GM23338 (cell line): ENCODE measurements around the gene KLHL1. TPM values are rescaled to one million over a fixed set of nuclear protein-coding genes. Genes with fewer than 3 reads are reported as not detected.

ENCODE experiments used
- ATAC-seq: fragments of 200-7000 bp; cut with Tn5 transposase; 3 replicates; pipeline ENCODE4 v1.9.1; 2020
- DNase-seq: peaks from one replicate; pipeline ENCODE4 v3.0.0-alpha.2; 2015; ENCODE audit warnings: low spot score
- H2AFZ ChIP-seq: fragments of 200-600 bp; sonication (generic); 2 replicates; pipeline ENCODE4 v1.8.0; 2016; ENCODE audit warnings: antibody characterized with exemption, mild to moderate bottlenecking, moderate library complexity
- H3F3A ChIP-seq: fragments of 200-600 bp; sonication (generic); replicated peaks from 2 replicates; pipeline ENCODE4 v1.8.0; 2017; ENCODE audit warnings: antibody characterized with exemption, mixed run types, low read depth
- H3K27ac ChIP-seq: fragments of 200-600 bp; sonication (generic); 2 replicates; pipeline ENCODE4 v1.6.1; 2016; ENCODE audit warnings: low read depth
- H3K27me3 ChIP-seq: fragments of 200-600 bp; sonication (generic); 2 replicates; pipeline ENCODE4 v1.8.0; 2016; ENCODE audit warnings: mild to moderate bottlenecking, mixed run types, moderate library complexity; ENCODE audit not compliant: insufficient read depth
- H3K36me3 ChIP-seq: fragments of 200-600 bp; sonication (generic); 2 replicates; pipeline ENCODE4 v1.8.0; 2016; ENCODE audit warnings: mild to moderate bottlenecking; ENCODE audit not compliant: insufficient read depth
- H3K4me1 ChIP-seq: fragments of 200-600 bp; sonication (generic); 2 replicates; pipeline ENCODE4 v1.8.0; 2016; ENCODE audit warnings: mild to moderate bottlenecking, moderate library complexity; ENCODE audit not compliant: insufficient read depth
- H3K4me2 ChIP-seq: fragments of 200-600 bp; sonication (generic); 2 replicates; pipeline ENCODE4 v1.7.1; 2017; ENCODE audit warnings: mixed run types
- H3K4me3 ChIP-seq: fragments of 200-600 bp; sonication (generic); 2 replicates; pipeline ENCODE4 v1.6.1; 2016; ENCODE audit warnings: mixed run types
- H3K79me2 ChIP-seq: fragments of 200-600 bp; sonication (generic); replicated peaks from 2 replicates; pipeline ENCODE4 v1.8.0; 2017; ENCODE audit warnings: mild to moderate bottlenecking; ENCODE audit not compliant: insufficient read depth
- H3K9me2 ChIP-seq: fragments of 200-600 bp; sonication (generic); 2 replicates; pipeline ENCODE4 v1.8.0; 2017; ENCODE audit not compliant: insufficient read depth
- H4K20me1 ChIP-seq: fragments of 200-600 bp; sonication (generic); replicated peaks from 2 replicates; pipeline ENCODE4 v1.8.0; 2017; ENCODE audit warnings: mild to moderate bottlenecking; ENCODE audit not compliant: insufficient read depth
- H3K27ac Mint-ChIP-seq: 2 replicates; pipeline ENCODE4 v1.8.0; 2020; ENCODE audit warnings: inconsistent platforms, mild to moderate bottlenecking, moderate library complexity, mixed read lengths
- H3K27me3 Mint-ChIP-seq: 3 replicates; pipeline ENCODE4 v1.8.0; 2022; ENCODE audit warnings: low read depth, mild to moderate bottlenecking, moderate library complexity, mixed read lengths, inconsistent platforms; ENCODE audit not compliant: insufficient read depth, poor library complexity
- H3K36me3 Mint-ChIP-seq: 3 replicates; pipeline ENCODE4 v1.8.0; 2021; ENCODE audit warnings: low read depth, mild to moderate bottlenecking, inconsistent platforms, moderate library complexity, mixed read lengths
- H3K4me1 Mint-ChIP-seq: 3 replicates; pipeline ENCODE4 v1.8.0; 2020; ENCODE audit warnings: mild to moderate bottlenecking, inconsistent platforms, mixed read lengths
- H3K4me3 Mint-ChIP-seq: 3 replicates; pipeline ENCODE4 v1.8.0; 2021; ENCODE audit warnings: moderate library complexity, mild to moderate bottlenecking, inconsistent platforms, mixed read lengths
- H3K9me3 Mint-ChIP-seq: 3 replicates; pipeline ENCODE4 v1.8.0; 2020; ENCODE audit warnings: moderate library complexity, mild to moderate bottlenecking, inconsistent platforms, mixed read lengths
- CREB1 ChIP-seq: fragments of 250-450 bp; sonication (Bioruptor Pico); IDR thresholded peaks from 2 replicates; pipeline ENCODE4 v1.5.0; 2020; ENCODE audit warnings: low read depth, mild to moderate bottlenecking, moderate library complexity
- EZH2 ChIP-seq: fragments of 200-600 bp; sonication (generic); IDR thresholded peaks from one replicate; pipeline ENCODE4 v1.8.0; 2017; ENCODE audit warnings: antibody characterized with exemption, mild to moderate bottlenecking, low read depth; ENCODE audit not compliant: unreplicated experiment
- EZH2phosphoT487 ChIP-seq: fragments of 200-600 bp; sonication (generic); IDR thresholded peaks from one replicate; pipeline ENCODE4 v1.8.1; 2018; ENCODE audit warnings: antibody characterized with exemption; ENCODE audit not compliant: unreplicated experiment
- JUNB ChIP-seq: IDR thresholded peaks from one replicate; pipeline ENCODE4 v1.6.1; 2016; ENCODE audit warnings: antibody characterized with exemption; ENCODE audit not compliant: unreplicated experiment
- NANOG ChIP-seq: IDR thresholded peaks from 2 replicates; pipeline ENCODE4 v1.6.1; 2016; ENCODE audit warnings: antibody characterized with exemption, borderline replicate concordance
- POLR2AphosphoS5 ChIP-seq: IDR thresholded peaks from 2 replicates; pipeline ENCODE4 v1.6.1; 2016; ENCODE audit warnings: antibody characterized with exemption, low read depth
- STAT1 ChIP-seq: IDR thresholded peaks from one replicate; pipeline ENCODE4 v1.6.1; 2016; ENCODE audit warnings: antibody characterized with exemption; ENCODE audit not compliant: unreplicated experiment
- polyA plus RNA-seq: library from polyadenylated mRNA; unstranded; fragments of >200 nt; fragmentation: Nextera tagmentation; extraction: Ambion mirVana; gene quantifications from 2 replicates; pipeline ENCODE4 v1.2.1, GENCODE V29; 2016
- total RNA-seq: library from RNA; depleted of rRNA; stranded (reverse); fragments of >200 nt; shearing (Covaris generic); gene quantifications from 2 replicates; pipeline ENCODE4 v1.2.3, GENCODE V29; 2014
- TF ChIP-seq, protein P1 (sequence below): IDR thresholded peaks from one replicate; pipeline ENCODE4 v1.6.1; 2018; ENCODE audit warnings: antibody characterized with exemption; ENCODE audit not compliant: unreplicated experiment
- TF ChIP-seq, protein P2 (sequence below): IDR thresholded peaks from 2 replicates; pipeline ENCODE4 v1.6.1; 2016; ENCODE audit warnings: antibody characterized with exemption
- TF ChIP-seq, protein P3 (sequence below): fragments of 250-450 bp; sonication (Bioruptor Pico); IDR thresholded peaks from 2 replicates; pipeline ENCODE4 v1.5.0; 2020; ENCODE audit warnings: mild to moderate bottlenecking, moderate library complexity

The KLHL1 gene
- total and polyA plus RNA-seq, 2 experiments from 2014 or later, result not detected

DNA sequence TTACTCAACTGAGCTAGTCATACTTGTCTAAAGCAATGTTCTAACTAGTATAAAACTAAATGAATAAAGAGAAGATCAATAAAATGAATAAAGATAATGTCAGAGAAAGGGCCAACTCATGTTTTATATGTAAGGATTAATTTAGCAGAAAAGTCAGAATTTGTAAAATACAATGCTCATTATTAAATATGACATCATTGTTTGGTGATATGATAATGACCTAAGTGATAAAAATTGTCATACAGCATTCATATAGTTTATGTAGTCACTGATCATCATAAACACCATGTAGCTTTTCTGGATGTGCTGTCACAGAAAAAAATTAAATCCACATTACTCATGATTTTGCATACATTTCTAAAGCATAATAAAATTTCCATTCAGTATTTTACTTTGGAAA, 3.8 kb downstream of the KLHL1 start:
- ATAC-seq (no peak), DNase-seq (no peak)
- no peak overlapping the region for H3K4me3 ChIP-seq
- H3K36me3 ChIP-seq, result no peaks in the 10 kb centered on the region
- peaks cover 3% of the 10 kb centered on the region; the same call in 1 of the 2 replicates for H4K20me1 ChIP-seq
- no peaks in the 10 kb centered on the region for H3K9me2 ChIP-seq
- no peaks in the 10 kb centered on the region for H3K9me3 Mint-ChIP-seq
- H3K79me2 ChIP-seq, result no peaks in the 10 kb centered on the region
- no peaks in the 10 kb centered on the region for H3F3A ChIP-seq
- peaks cover 5% of the 10 kb centered on the region; the same call in 1 of the 3 replicates for H3K4me1 Mint-ChIP-seq
- H3K36me3 Mint-ChIP-seq, result no peaks in the 10 kb centered on the region
- H3K27ac ChIP-seq, result no peak overlapping the region
- H3K27me3 ChIP-seq, result peaks cover 43% of the 10 kb centered on the region
- peaks cover 26% of the 10 kb centered on the region for H3K27me3 Mint-ChIP-seq
- no peaks in the 10 kb centered on the region for H3K4me1 ChIP-seq
- no peak overlapping the region for H3K4me3 Mint-ChIP-seq
- no peak overlapping the region for H3K4me2 ChIP-seq
- H3K27ac Mint-ChIP-seq, result no peak overlapping the region
- no peak overlapping the region for H2AFZ ChIP-seq
- TF ChIP-seq, protein P1, sequence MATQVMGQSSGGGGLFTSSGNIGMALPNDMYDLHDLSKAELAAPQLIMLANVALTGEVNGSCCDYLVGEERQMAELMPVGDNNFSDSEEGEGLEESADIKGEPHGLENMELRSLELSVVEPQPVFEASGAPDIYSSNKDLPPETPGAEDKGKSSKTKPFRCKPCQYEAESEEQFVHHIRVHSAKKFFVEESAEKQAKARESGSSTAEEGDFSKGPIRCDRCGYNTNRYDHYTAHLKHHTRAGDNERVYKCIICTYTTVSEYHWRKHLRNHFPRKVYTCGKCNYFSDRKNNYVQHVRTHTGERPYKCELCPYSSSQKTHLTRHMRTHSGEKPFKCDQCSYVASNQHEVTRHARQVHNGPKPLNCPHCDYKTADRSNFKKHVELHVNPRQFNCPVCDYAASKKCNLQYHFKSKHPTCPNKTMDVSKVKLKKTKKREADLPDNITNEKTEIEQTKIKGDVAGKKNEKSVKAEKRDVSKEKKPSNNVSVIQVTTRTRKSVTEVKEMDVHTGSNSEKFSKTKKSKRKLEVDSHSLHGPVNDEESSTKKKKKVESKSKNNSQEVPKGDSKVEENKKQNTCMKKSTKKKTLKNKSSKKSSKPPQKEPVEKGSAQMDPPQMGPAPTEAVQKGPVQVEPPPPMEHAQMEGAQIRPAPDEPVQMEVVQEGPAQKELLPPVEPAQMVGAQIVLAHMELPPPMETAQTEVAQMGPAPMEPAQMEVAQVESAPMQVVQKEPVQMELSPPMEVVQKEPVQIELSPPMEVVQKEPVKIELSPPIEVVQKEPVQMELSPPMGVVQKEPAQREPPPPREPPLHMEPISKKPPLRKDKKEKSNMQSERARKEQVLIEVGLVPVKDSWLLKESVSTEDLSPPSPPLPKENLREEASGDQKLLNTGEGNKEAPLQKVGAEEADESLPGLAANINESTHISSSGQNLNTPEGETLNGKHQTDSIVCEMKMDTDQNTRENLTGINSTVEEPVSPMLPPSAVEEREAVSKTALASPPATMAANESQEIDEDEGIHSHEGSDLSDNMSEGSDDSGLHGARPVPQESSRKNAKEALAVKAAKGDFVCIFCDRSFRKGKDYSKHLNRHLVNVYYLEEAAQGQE, result no peak
- TF ChIP-seq POLR2AphosphoS5 (no peak), EZH2 (no peak), JUNB (no peak), NANOG (no peak), CREB1 (no peak), STAT1 (no peak), EZH2phosphoT487 (no peak)
- TF ChIP-seq, protein P2, sequence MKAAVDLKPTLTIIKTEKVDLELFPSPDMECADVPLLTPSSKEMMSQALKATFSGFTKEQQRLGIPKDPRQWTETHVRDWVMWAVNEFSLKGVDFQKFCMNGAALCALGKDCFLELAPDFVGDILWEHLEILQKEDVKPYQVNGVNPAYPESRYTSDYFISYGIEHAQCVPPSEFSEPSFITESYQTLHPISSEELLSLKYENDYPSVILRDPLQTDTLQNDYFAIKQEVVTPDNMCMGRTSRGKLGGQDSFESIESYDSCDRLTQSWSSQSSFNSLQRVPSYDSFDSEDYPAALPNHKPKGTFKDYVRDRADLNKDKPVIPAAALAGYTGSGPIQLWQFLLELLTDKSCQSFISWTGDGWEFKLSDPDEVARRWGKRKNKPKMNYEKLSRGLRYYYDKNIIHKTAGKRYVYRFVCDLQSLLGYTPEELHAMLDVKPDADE, result no peak
- TF ChIP-seq, protein P3, sequence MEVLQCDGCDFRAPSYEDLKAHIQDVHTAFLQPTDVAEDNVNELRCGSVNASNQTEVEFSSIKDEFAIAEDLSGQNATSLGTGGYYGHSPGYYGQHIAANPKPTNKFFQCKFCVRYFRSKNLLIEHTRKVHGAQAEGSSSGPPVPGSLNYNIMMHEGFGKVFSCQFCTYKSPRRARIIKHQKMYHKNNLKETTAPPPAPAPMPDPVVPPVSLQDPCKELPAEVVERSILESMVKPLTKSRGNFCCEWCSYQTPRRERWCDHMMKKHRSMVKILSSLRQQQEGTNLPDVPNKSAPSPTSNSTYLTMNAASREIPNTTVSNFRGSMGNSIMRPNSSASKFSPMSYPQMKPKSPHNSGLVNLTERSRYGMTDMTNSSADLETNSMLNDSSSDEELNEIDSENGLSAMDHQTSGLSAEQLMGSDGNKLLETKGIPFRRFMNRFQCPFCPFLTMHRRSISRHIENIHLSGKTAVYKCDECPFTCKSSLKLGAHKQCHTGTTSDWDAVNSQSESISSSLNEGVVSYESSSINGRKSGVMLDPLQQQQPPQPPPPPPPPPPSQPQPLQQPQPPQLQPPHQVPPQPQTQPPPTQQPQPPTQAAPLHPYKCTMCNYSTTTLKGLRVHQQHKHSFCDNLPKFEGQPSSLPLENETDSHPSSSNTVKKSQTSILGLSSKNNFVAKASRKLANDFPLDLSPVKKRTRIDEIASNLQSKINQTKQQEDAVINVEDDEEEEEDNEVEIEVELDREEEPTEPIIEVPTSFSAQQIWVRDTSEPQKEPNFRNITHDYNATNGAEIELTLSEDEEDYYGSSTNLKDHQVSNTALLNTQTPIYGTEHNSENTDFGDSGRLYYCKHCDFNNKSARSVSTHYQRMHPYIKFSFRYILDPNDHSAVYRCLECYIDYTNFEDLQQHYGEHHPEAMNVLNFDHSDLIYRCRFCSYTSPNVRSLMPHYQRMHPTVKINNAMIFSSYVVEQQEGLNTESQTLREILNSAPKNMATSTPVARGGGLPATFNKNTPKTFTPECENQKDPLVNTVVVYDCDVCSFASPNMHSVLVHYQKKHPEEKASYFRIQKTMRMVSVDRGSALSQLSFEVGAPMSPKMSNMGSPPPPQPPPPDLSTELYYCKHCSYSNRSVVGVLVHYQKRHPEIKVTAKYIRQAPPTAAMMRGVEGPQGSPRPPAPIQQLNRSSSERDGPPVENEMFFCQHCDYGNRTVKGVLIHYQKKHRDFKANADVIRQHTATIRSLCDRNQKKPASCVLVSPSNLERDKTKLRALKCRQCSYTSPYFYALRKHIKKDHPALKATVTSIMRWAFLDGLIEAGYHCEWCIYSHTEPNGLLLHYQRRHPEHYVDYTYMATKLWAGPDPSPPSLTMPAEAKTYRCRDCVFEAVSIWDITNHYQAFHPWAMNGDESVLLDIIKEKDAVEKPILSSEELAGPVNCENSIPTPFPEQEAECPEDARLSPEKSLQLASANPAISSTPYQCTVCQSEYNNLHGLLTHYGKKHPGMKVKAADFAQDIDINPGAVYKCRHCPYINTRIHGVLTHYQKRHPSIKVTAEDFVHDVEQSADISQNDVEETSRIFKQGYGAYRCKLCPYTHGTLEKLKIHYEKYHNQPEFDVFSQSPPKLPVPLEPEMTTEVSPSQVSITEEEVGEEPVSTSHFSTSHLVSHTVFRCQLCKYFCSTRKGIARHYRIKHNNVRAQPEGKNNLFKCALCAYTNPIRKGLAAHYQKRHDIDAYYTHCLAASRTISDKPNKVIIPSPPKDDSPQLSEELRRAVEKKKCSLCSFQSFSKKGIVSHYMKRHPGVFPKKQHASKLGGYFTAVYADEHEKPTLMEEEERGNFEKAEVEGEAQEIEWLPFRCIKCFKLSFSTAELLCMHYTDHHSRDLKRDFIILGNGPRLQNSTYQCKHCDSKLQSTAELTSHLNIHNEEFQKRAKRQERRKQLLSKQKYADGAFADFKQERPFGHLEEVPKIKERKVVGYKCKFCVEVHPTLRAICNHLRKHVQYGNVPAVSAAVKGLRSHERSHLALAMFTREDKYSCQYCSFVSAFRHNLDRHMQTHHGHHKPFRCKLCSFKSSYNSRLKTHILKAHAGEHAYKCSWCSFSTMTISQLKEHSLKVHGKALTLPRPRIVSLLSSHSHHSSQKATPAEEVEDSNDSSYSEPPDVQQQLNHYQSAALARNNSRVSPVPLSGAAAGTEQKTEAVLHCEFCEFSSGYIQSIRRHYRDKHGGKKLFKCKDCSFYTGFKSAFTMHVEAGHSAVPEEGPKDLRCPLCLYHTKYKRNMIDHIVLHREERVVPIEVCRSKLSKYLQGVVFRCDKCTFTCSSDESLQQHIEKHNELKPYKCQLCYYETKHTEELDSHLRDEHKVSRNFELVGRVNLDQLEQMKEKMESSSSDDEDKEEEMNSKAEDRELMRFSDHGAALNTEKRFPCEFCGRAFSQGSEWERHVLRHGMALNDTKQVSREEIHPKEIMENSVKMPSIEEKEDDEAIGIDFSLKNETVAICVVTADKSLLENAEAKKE (CRISPR knock-in tag), result no peak
